Measurements from ENCODE around the gene CASZ1. TPM values are rescaled to one million over a fixed set of nuclear protein-coding genes. Genes with fewer than 3 reads are reported as not detected.

Gene CASZ1
- polyA plus RNA-seq, 3 donors, result 0.30 to 3.7 (median 0.50) TPM

DNA sequence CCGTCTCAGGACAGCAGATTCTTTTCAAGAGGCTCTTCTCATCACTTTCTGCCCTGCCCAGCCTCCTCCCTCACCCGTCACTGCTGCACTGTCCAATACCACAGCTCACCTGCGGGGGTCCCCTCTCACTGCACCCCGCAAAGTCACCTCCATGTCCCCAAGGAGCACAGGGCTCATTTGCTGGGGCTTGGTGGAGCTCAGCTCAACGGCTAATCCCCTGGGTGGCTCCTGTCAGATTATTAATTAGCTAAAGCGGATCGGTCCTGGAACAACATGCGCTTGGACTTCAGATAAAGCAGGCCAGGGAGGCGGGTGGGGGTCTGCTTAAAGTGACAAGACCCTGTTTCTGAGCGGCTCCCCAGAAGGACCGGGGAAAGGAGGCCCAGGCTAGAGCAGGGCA lies 43.1 kb downstream of the CASZ1 start:
- H3K4me3 Mint-ChIP-seq, result no peak overlapping the region
- TF ChIP-seq, protein P1, sequence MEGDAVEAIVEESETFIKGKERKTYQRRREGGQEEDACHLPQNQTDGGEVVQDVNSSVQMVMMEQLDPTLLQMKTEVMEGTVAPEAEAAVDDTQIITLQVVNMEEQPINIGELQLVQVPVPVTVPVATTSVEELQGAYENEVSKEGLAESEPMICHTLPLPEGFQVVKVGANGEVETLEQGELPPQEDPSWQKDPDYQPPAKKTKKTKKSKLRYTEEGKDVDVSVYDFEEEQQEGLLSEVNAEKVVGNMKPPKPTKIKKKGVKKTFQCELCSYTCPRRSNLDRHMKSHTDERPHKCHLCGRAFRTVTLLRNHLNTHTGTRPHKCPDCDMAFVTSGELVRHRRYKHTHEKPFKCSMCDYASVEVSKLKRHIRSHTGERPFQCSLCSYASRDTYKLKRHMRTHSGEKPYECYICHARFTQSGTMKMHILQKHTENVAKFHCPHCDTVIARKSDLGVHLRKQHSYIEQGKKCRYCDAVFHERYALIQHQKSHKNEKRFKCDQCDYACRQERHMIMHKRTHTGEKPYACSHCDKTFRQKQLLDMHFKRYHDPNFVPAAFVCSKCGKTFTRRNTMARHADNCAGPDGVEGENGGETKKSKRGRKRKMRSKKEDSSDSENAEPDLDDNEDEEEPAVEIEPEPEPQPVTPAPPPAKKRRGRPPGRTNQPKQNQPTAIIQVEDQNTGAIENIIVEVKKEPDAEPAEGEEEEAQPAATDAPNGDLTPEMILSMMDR (IDR thresholded peaks at IDR 0.05), result no peak
- H3K27me3 ChIP-seq (ENCODE audit: control insufficient read depth in 2 of 2, insufficient read depth in 2 of 2, low read length in 2 of 2), result no peaks in the 10 kb centered on the region
- H2AFZ ChIP-seq (ENCODE audit: insufficient read depth, low read depth, low read length, poor library complexity, severe bottlenecking), result no peak overlapping the region
- H3K9ac ChIP-seq (ENCODE audit: insufficient read depth, low read length, poor library complexity, severe bottlenecking), result no peak overlapping the region
- peaks cover 6% of the 10 kb centered on the region for H3K4me1 Mint-ChIP-seq
- WGBS (ENCODE audit: insufficient coverage), result 90% methylated on average over 11 of the region's 11 CpGs
- no peaks in the 10 kb centered on the region for H3K79me2 ChIP-seq (ENCODE audit: insufficient read depth, low read length)
- no peaks in the 10 kb centered on the region for H3K36me3 ChIP-seq (replicated peaks in 1 of 2; ENCODE audit: control insufficient read depth in 1 of 2, insufficient read depth in 2 of 2, low read length in 2 of 2)
- H3K27me3 Mint-ChIP-seq (ENCODE audit: low read depth in 3 of 3), result peaks cover 4 to 14% (median 8%) of the 10 kb centered on the region in 3 donors
- H3K27ac ChIP-seq (ENCODE audit: low read depth in 1 of 2, low read length in 2 of 2), result no peak overlapping the region
- no peaks in the 10 kb centered on the region for H3K9me3 ChIP-seq (replicated peaks in 1 of 2; ENCODE audit: control insufficient read depth in 1 of 2, insufficient read depth in 1 of 2, low read length in 2 of 2)
- H3K9me3 Mint-ChIP-seq, result peaks cover 0 to 3% (median 0%) of the 10 kb centered on the region in 7 donors
- no peak overlapping the region for H3K4me3 ChIP-seq (replicated peaks in 1 of 3; ENCODE audit: low read depth in 2 of 3, low read length in 3 of 3)
- no peaks in the 10 kb centered on the region for H3K36me3 Mint-ChIP-seq
- H3K4me2 ChIP-seq (replicated peaks; ENCODE audit: extremely low read depth, low read length, poor library complexity, severe bottlenecking), result no peak overlapping the region
- no peaks in the 10 kb centered on the region for H4K20me1 ChIP-seq (ENCODE audit: insufficient read depth, low read length)
- intact Hi-C loops (cut with micrococcal nuclease), result loop anchor here in 1 of 2 donors (10.0 kb wide), 1 partner anchor 62 kb away; no protein-coding TSS in a partner anchor
- no peaks in the 10 kb centered on the region for H3K4me1 ChIP-seq (ENCODE audit: control insufficient read depth in 1 of 2, insufficient read depth in 2 of 2, low read length in 2 of 2)
- DNase-seq, result no peak
- H3K27ac Mint-ChIP-seq, result no peak overlapping the region

DNA sequence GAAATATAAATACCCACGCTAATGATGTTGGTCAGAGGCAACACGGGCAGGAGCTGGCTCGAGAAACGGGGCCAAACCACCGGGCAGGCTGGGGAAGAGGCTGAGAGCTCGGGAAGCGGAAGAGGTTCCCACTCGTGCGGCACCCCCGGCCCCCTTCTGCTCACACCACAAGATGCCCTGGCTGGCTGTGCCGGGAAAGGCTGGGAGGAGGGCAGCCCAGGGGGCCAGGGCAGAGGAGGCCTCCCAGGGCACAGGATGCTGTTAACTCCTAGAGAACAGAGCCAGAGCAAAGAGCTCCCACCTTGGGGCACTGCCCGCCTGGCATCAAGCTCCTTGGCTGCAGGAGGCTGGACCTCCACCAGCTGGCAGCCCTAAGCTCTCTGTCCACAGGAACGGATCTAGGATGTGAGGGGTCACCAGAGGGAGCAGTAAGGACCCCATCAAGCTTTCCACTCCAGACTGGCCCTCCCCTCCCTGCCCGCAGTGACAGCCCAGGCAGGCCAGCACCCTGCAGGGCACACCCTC lies 44.8 kb downstream of the CASZ1 start:
- H4K20me1 ChIP-seq (ENCODE audit: insufficient read depth, low read length), result no peaks in the 10 kb centered on the region
- peaks cover 0 to 3% (median 0%) of the 10 kb centered on the region in 7 donors for H3K9me3 Mint-ChIP-seq
- H3K4me1 ChIP-seq (ENCODE audit: control insufficient read depth in 1 of 2, insufficient read depth in 2 of 2, low read length in 2 of 2), result no peaks in the 10 kb centered on the region
- intact Hi-C loops (cut with micrococcal nuclease), result loop anchor here in 1 of 2 donors (10.0 kb wide), 1 partner anchor 63 kb away; no protein-coding TSS in a partner anchor
- peaks cover 4 to 8% (median 6%) of the 10 kb centered on the region in 3 donors for H3K27me3 Mint-ChIP-seq (ENCODE audit: low read depth in 3 of 3)
- H3K36me3 ChIP-seq (replicated peaks in 1 of 2; ENCODE audit: control insufficient read depth in 1 of 2, insufficient read depth in 2 of 2, low read length in 2 of 2), result no peaks in the 10 kb centered on the region
- H3K4me2 ChIP-seq (replicated peaks; ENCODE audit: extremely low read depth, low read length, poor library complexity, severe bottlenecking), result no peak overlapping the region
- no peak overlapping the region for H3K27ac ChIP-seq (ENCODE audit: low read depth in 1 of 2, low read length in 2 of 2)
- peaks cover 6% of the 10 kb centered on the region for H3K4me1 Mint-ChIP-seq
- no peak overlapping the region for H3K4me3 Mint-ChIP-seq
- no peaks in the 10 kb centered on the region for H3K79me2 ChIP-seq (ENCODE audit: insufficient read depth, low read length)
- H3K27me3 ChIP-seq (ENCODE audit: control insufficient read depth in 2 of 2, insufficient read depth in 2 of 2, low read length in 2 of 2), result no peaks in the 10 kb centered on the region
- TF ChIP-seq, protein P1 (IDR thresholded peaks at IDR 0.05), result no peak
- H2AFZ ChIP-seq (ENCODE audit: insufficient read depth, low read depth, low read length, poor library complexity, severe bottlenecking), result no peak overlapping the region
- DNase-seq, result no peak
- H3K27ac Mint-ChIP-seq, result no peak overlapping the region
- no peak overlapping the region for H3K9ac ChIP-seq (ENCODE audit: insufficient read depth, low read length, poor library complexity, severe bottlenecking)
- H3K4me3 ChIP-seq (replicated peaks in 1 of 3; ENCODE audit: low read depth in 2 of 3, low read length in 3 of 3), result no peak overlapping the region
- WGBS (ENCODE audit: insufficient coverage), result 86% methylated on average over 7 of the region's 14 CpGs
- no peaks in the 10 kb centered on the region for H3K9me3 ChIP-seq (replicated peaks in 1 of 2; ENCODE audit: control insufficient read depth in 1 of 2, insufficient read depth in 1 of 2, low read length in 2 of 2)
- no peaks in the 10 kb centered on the region for H3K36me3 Mint-ChIP-seq

Data from CD14-positive monocyte (primary cell).